SK-N-SH treated with all-trans-retinoic acid at 6 μM for 48 hours (cell line): ENCODE data around the gene HADH.

ENCODE experiments used
- ATAC-seq: fragments of 200-7000 bp; cut with Tn5 transposase; 3 replicates; pipeline ENCODE4 v1.9.1; 2020; ENCODE audit warnings: mild to moderate bottlenecking, moderate library complexity
- ARNTL ChIP-seq: fragments of 450-650 bp; formaldehyde crosslinking; IDR thresholded peaks from 2 replicates; pipeline ENCODE4 v1.5.0; 2020; ENCODE audit warnings: low read depth, mild to moderate bottlenecking, moderate library complexity, borderline replicate concordance
- BACH2 ChIP-seq: fragments of 250-450 bp; sonication (Bioruptor Pico); IDR thresholded peaks from 2 replicates; pipeline ENCODE4 v1.9.0; 2021; ENCODE audit warnings: mild to moderate bottlenecking, borderline replicate concordance
- CSDC2 ChIP-seq: fragments of 250-450 bp; sonication (Bioruptor Pico); IDR thresholded peaks from 2 replicates; pipeline ENCODE4 v1.5.0; 2020; ENCODE audit warnings: mild to moderate bottlenecking, moderate library complexity
- ESRRG ChIP-seq: fragments of 250-450 bp; sonication (Bioruptor Pico); IDR thresholded peaks from 2 replicates; pipeline ENCODE4 v1.6.1; 2021; ENCODE audit warnings: mild to moderate bottlenecking
- GLIS3 ChIP-seq: fragments of 250-450 bp; sonication (Bioruptor Pico); IDR thresholded peaks from 2 replicates; pipeline ENCODE4 v1.5.0; 2020; ENCODE audit warnings: mild to moderate bottlenecking, moderate library complexity
- OSR1 ChIP-seq: fragments of 250-450 bp; sonication (Bioruptor Pico); IDR thresholded peaks from 2 replicates; pipeline ENCODE4 v1.8.0; 2022; ENCODE audit warnings: moderate library complexity, mild to moderate bottlenecking, inconsistent platforms
- PATZ1 ChIP-seq: fragments of 250-450 bp; sonication (Bioruptor Pico); IDR thresholded peaks from 2 replicates; pipeline ENCODE4 v1.8.0; 2020; ENCODE audit warnings: mild to moderate bottlenecking, moderate library complexity, borderline replicate concordance
- PPARA ChIP-seq: fragments of 250-450 bp; sonication (Bioruptor Pico); IDR thresholded peaks from 2 replicates; pipeline ENCODE4 v1.5.0; 2020; ENCODE audit warnings: mild to moderate bottlenecking, borderline replicate concordance
- RARB ChIP-seq: fragments of 250-450 bp; sonication (Bioruptor Pico); IDR thresholded peaks from 2 replicates; pipeline ENCODE4 v1.8.0; 2021; ENCODE audit warnings: mild to moderate bottlenecking, moderate library complexity
- SNAI2 ChIP-seq: fragments of 250-450 bp; sonication (Bioruptor Pico); IDR thresholded peaks from 2 replicates; pipeline ENCODE4 v1.5.0; 2020; ENCODE audit warnings: mild to moderate bottlenecking, moderate library complexity
- TCF4 ChIP-seq: fragments of 250-450 bp; sonication (Bioruptor Pico); IDR thresholded peaks from 2 replicates; pipeline ENCODE4 v1.8.0; 2021; ENCODE audit warnings: mild to moderate bottlenecking, moderate library complexity, borderline replicate concordance
- TOX ChIP-seq: fragments of 250-450 bp; sonication (Bioruptor Pico); IDR thresholded peaks from 2 replicates; pipeline ENCODE4 v1.8.0; 2021; ENCODE audit warnings: mild to moderate bottlenecking, moderate library complexity, borderline replicate concordance
- ZC3H10 ChIP-seq: fragments of 250-450 bp; sonication (Bioruptor Pico); IDR thresholded peaks from 2 replicates; pipeline ENCODE4 v1.5.1; 2021; ENCODE audit warnings: mild to moderate bottlenecking, moderate library complexity
- ZFP3 ChIP-seq: fragments of 250-450 bp; sonication (Bioruptor Pico); IDR thresholded peaks from 2 replicates; pipeline ENCODE4 v1.5.0; 2020; ENCODE audit warnings: mild to moderate bottlenecking, moderate library complexity
- ZFP30 ChIP-seq: fragments of 450-650 bp; formaldehyde crosslinking; IDR thresholded peaks from 2 replicates; pipeline ENCODE4 v1.5.0; 2022; ENCODE audit warnings: mild to moderate bottlenecking, moderate library complexity
- ZNF565 ChIP-seq: fragments of 450-650 bp; formaldehyde crosslinking; conservative IDR thresholded peaks from 2 replicates; pipeline ENCODE4 v1.5.0; 2020; ENCODE audit warnings: low read depth, mild to moderate bottlenecking, moderate library complexity
- ZNF8 ChIP-seq: fragments of 450-650 bp; formaldehyde crosslinking; IDR thresholded peaks from 2 replicates; pipeline ENCODE4 v1.5.0; 2020; ENCODE audit warnings: mild to moderate bottlenecking, moderate library complexity
- TF ChIP-seq, protein P1 (sequence below): fragments of 250-450 bp; sonication (Bioruptor Pico); IDR thresholded peaks from 2 replicates; pipeline ENCODE4 v1.5.1; 2020; ENCODE audit warnings: low read depth, mild to moderate bottlenecking, moderate library complexity
- TF ChIP-seq, protein P2 (sequence below): fragments of 250-450 bp; sonication (Bioruptor Pico); IDR thresholded peaks from 2 replicates; pipeline ENCODE4 v1.5.1; 2021; ENCODE audit warnings: mild to moderate bottlenecking, moderate library complexity
- TF ChIP-seq, protein P3 (sequence below): fragments of 250-450 bp; sonication (Bioruptor Pico); IDR thresholded peaks from 2 replicates; pipeline ENCODE4 v1.8.0; 2021; ENCODE audit warnings: low read depth, mild to moderate bottlenecking, moderate library complexity, borderline replicate concordance
- TF ChIP-seq, protein P4 (sequence below): fragments of 250-450 bp; sonication (Bioruptor Pico); IDR thresholded peaks from 2 replicates; pipeline ENCODE4 v1.5.0; 2020; ENCODE audit warnings: mild to moderate bottlenecking, moderate library complexity

HADH gene

GRCh38 chr4:108053251-108053711 lies 63.6 kb downstream of the HADH start (continued):
- TF ChIP-seq ARNTL (CRISPR knock-in tag) (no peak), TOX (CRISPR knock-in tag) (no peak), PATZ1 (CRISPR knock-in tag) (no peak), ESRRG (CRISPR knock-in tag) (no peak), SNAI2 (CRISPR knock-in tag) (no peak), GLIS3 (CRISPR knock-in tag) (no peak), ZNF8 (CRISPR knock-in tag) (no peak)
- TF ChIP-seq, protein P1, sequence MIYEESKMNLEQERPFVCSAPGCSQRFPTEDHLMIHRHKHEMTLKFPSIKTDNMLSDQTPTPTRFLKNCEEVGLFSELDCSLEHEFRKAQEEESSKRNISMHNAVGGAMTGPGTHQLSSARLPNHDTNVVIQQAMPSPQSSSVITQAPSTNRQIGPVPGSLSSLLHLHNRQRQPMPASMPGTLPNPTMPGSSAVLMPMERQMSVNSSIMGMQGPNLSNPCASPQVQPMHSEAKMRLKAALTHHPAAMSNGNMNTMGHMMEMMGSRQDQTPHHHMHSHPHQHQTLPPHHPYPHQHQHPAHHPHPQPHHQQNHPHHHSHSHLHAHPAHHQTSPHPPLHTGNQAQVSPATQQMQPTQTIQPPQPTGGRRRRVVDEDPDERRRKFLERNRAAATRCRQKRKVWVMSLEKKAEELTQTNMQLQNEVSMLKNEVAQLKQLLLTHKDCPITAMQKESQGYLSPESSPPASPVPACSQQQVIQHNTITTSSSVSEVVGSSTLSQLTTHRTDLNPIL, result no peak
- TF ChIP-seq, protein P2, sequence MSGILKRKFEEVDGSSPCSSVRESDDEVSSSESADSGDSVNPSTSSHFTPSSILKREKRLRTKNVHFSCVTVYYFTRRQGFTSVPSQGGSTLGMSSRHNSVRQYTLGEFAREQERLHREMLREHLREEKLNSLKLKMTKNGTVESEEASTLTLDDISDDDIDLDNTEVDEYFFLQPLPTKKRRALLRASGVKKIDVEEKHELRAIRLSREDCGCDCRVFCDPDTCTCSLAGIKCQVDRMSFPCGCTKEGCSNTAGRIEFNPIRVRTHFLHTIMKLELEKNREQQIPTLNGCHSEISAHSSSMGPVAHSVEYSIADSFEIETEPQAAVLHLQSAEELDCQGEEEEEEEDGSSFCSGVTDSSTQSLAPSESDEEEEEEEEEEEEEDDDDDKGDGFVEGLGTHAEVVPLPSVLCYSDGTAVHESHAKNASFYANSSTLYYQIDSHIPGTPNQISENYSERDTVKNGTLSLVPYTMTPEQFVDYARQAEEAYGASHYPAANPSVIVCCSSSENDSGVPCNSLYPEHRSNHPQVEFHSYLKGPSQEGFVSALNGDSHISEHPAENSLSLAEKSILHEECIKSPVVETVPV, result no peak
- TF ChIP-seq, all 23 proteins: peak for 0

- TF ChIP-seq ZFP30 (CRISPR knock-in tag) (no peak), SNAI2 (CRISPR knock-in tag) (no peak)
- no peak for ATAC-seq
Measured at GRCh38 chr4:108054025-108054638, 64.4 kb downstream of the HADH start.

GRCh38 chr4:108055787-108056186 lies 66.1 kb downstream of the HADH start:
- TF ChIP-seq TCF4 (CRISPR knock-in tag), result no peak
- no peak for TF ChIP-seq RARB (CRISPR knock-in tag)
- no peak for TF ChIP-seq ZFP3
- no peak for TF ChIP-seq ZFP30 (CRISPR knock-in tag)
- TF ChIP-seq ZNF565 (CRISPR knock-in tag), result no peak
- no peak for TF ChIP-seq ZC3H10 (CRISPR knock-in tag)
- no peak for ATAC-seq

DNA sequence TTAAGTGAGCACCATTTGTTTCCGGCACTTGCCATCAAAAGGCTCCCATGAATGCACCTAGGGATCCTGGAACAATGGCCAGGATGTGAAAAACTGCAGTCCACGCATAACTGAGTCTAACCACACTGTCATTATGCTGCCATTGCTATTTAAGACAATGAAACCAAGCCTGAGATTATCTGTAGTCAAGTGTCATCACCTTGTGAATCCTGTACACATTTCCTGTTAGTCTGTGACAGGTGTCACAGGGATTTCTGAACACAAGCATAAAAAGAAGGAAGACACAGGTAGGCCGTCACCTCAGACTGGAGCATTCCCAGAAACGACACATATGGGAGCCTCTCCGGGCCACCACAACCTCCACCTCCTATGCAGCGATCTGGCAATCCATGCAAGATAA lies 66.7 kb downstream of the HADH start:
- ATAC-seq, result no peak
- TF ChIP-seq TOX (CRISPR knock-in tag) (no peak), PPARA (no peak), SNAI2 (CRISPR knock-in tag) (no peak), ZC3H10 (CRISPR knock-in tag) (no peak), ARNTL (CRISPR knock-in tag) (no peak), ZNF565 (CRISPR knock-in tag) (no peak), ZFP3 (no peak), GLIS3 (CRISPR knock-in tag) (no peak), ESRRG (CRISPR knock-in tag) (no peak), RARB (CRISPR knock-in tag) (no peak), BACH2 (CRISPR knock-in tag) (no peak), CSDC2 (CRISPR knock-in tag) (no peak), OSR1 (CRISPR knock-in tag) (no peak), ZFP30 (CRISPR knock-in tag) (no peak), TCF4 (CRISPR knock-in tag) (no peak)
- TF ChIP-seq, protein P3, sequence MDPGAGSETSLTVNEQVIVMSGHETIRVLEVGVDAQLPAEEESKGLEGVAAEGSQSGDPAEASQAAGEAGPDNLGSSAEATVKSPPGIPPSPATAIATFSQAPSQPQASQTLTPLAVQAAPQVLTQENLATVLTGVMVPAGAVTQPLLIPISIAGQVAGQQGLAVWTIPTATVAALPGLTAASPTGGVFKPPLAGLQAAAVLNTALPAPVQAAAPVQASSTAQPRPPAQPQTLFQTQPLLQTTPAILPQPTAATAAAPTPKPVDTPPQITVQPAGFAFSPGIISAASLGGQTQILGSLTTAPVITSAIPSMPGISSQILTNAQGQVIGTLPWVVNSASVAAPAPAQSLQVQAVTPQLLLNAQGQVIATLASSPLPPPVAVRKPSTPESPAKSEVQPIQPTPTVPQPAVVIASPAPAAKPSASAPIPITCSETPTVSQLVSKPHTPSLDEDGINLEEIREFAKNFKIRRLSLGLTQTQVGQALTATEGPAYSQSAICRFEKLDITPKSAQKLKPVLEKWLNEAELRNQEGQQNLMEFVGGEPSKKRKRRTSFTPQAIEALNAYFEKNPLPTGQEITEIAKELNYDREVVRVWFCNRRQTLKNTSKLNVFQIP (CRISPR knock-in tag), result no peak
- TF ChIP-seq, protein P1, result no peak
- TF ChIP-seq, protein P2, result no peak
- TF ChIP-seq, protein P4, sequence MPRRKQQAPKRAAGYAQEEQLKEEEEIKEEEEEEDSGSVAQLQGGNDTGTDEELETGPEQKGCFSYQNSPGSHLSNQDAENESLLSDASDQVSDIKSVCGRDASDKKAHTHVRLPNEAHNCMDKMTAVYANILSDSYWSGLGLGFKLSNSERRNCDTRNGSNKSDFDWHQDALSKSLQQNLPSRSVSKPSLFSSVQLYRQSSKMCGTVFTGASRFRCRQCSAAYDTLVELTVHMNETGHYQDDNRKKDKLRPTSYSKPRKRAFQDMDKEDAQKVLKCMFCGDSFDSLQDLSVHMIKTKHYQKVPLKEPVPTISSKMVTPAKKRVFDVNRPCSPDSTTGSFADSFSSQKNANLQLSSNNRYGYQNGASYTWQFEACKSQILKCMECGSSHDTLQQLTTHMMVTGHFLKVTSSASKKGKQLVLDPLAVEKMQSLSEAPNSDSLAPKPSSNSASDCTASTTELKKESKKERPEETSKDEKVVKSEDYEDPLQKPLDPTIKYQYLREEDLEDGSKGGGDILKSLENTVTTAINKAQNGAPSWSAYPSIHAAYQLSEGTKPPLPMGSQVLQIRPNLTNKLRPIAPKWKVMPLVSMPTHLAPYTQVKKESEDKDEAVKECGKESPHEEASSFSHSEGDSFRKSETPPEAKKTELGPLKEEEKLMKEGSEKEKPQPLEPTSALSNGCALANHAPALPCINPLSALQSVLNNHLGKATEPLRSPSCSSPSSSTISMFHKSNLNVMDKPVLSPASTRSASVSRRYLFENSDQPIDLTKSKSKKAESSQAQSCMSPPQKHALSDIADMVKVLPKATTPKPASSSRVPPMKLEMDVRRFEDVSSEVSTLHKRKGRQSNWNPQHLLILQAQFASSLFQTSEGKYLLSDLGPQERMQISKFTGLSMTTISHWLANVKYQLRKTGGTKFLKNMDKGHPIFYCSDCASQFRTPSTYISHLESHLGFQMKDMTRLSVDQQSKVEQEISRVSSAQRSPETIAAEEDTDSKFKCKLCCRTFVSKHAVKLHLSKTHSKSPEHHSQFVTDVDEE (CRISPR knock-in tag), result no peak
